GM21515 (cell line): Measurements from ENCODE around the gene POC5.
"Not testable (repeated sequence)": the region's sequence is repeated elsewhere in the genome, so short reads cannot be mapped to it uniquely, and the experiment has no call there.

Source experiments
- ATAC-seq: cut with Tn5 transposase; IDR thresholded peaks from one replicate; pipeline ENCODE4 v1.9.1; 2021; ENCODE audit not compliant: unreplicated experiment

POC5 gene

GRCh38 chr5:75707911-75708509, 9.2 kb downstream of the POC5 start:
- ATAC-seq = no peak

DNA sequence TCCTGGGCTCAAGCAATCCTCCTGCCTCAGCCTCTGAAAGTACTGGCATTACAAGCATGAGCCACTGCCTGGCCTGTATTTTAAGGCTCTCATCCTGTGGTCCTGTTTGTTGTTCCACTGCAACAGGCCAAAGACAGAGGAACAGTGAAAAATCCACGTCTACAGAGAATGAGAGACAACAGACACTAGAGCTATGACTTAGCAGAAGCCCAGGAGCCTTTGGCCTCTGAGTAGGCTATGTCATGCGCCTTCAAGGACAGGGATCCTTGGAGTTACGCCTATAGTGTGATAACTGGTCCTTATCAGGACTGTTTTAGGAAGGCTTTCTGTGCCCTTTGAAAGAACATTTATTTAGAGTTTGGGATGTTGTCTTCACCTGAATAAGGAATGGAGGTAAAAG, 10.5 kb downstream of the POC5 start:
- ATAC-seq = no peak

DNA sequence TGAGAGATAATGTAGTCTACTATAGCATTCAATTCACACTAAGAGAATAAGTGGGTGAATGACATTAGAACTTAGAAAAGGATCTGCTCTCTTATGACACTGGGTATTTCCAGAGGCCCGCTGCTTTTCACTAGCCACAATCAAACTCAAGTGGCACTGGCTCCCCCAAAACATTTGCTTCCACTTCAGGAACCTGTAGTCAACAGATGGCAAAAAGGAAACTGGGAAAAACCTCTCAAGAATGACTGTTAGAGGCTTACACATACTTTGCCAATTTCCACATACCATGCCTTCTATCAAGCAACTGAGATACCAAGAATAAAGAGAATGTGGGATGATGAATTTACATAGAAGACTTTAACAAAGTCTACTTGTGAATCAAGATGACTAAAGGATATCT, 11.2 kb downstream of the POC5 start:
- no peak for ATAC-seq

DNA sequence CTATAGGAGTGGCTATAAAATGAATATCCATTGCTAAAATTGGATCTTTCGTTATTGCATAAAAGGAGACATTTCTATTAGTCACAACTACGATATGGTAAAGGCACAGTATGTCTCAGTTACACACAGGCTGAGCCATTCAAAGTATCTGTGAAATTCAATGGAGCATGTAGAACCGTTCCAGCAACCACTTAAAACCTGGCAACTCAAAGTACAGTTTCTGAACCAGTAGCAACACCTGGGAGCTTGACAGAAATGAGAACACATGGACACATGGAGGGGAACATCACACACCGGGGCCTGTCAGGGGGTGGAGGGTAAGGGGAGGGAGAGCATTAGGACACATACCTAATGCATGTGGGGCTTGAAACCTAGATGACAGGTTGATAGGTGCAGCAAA, 15.4 kb downstream of the POC5 start:
- ATAC-seq = no peak

- ATAC-seq = not testable (repeated sequence)
Observed at GRCh38 chr5:75695472-75696351, 21.5 kb downstream of the POC5 start.

DNA sequence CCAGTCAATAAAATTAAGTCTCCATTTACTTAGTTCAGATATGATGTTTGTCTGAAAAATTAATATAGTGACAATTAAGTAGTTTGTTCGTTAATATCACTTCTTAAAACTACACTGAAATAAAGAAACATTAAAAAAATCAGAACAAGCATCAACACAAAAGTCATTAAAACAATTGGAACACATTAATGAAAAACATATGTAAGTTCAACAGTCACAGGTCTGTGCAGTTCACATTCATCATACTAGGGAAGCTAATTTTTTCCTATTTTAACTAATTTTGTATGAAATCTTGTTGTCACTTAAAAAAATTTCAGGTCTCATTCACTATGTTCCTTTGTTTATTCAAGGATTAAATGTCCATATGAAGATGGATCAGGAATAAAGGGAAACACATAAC, 22.5 kb downstream of the POC5 start:
- no peak for ATAC-seq

GRCh38 chr5:75690669-75691068, 26.6 kb downstream of the POC5 start:
- ATAC-seq = no peak

GRCh38 chr5:75686480-75686879, 30.8 kb downstream of the POC5 start:
- no peak for ATAC-seq

GRCh38 chr5:75685141-75685540, 32.1 kb downstream of the POC5 start:
- no peak for ATAC-seq

- no peak for ATAC-seq
Observed at GRCh38 chr5:75681125-75681830, 36.0 kb downstream of the POC5 start.

DNA sequence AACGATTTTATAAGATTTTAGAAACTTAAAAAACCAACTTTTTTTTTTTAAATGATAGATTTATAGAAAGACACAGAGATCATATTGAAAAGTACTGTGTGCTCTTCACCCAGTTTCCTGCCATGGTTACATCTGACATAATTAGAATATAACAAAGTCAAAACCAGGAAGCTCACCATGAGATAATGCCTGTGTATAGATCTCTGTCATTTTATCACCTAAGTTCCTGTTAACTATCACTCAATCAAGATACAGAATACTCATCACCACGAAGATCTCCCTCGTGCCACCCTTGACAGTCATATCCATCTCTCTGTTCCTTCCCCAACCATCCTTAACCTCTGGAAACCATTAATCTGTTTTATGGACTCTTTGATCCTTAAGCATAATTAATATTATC, 39.1 kb downstream of the POC5 start:
- no peak for ATAC-seq

DNA sequence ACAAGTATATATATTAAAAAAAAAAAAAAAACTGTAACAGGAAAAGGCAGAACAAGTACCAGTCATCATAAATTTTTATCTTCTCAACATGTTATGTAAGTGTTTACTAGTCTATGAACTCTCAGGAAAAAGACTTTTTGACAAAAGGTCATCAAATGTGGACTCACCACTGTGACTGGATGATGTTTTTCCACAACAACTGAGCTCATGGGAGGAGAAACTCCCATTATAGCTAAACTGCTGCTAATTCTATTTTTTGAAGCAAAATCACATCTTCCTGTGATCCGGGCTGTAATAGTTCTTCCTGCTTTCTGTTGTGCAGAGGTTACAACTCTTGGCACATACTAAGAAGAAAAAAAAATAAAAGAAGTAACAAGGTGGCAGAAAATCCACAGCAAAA, 39.6 kb downstream of the POC5 start:
- ATAC-seq = no peak

DNA sequence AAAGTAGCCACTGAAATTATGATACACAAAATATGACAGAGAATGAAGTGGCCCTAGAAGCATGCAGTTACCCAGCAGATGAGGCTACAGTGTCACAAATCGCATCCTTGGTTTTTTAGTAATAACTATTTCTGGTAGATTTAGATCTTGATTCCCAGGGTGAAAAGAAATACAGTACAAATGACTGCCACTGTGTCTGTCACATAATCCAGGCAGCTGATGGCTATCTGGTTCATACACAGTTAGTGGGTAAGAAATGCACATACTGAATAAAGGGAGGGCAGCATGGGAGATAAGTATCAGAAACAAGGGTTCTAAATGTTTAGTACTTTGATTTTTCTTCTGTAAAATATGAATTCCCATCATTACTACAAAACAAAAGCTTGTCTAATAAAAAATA, 41.5 kb downstream of the POC5 start:
- no peak for ATAC-seq

- no peak for ATAC-seq
Observed at GRCh38 chr5:75672616-75673015, 44.6 kb downstream of the POC5 start.

DNA sequence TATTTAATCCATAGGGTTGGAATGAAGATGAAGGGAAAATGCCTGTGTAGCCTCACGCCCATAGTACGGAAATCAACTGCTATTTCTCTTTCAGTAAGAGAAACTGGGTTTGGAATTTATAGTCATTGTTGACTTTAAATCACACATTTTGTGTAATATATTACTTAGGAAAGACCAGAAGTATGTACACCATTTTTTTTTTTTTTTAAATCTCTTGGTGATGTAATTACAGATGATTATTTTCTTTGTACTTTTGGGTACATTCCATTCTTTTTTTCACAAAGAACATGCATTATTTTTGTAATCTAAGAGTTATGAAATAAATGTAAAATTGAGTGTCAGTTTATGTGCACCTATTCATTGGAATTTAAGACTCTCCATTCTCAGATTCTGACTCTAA, 45.7 kb downstream of the POC5 start:
- ATAC-seq = no peak

DNA sequence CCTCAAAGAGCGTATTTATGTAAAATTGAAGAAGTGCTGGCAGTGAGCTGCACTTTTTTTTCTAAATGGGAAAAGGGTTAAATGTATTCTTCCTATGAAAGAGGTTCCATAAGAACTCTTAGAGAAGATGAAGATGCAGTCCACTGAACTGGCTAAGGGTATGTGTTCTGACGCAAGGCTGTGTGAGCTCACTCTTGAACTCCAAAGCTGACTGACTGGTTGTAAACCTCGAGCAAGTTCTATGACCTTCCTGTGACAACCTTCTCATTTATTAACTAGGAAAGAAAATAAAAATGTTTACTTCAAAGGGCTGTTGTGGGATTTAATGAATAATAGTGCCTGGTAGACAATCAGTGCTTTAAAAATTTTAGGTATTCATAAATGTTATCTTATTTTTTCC, 46.7 kb downstream of the POC5 start:
- ATAC-seq = no peak

GRCh38 chr5:75668977-75669689, 48.1 kb downstream of the POC5 start:
- ATAC-seq = peak; percentile 85

DNA sequence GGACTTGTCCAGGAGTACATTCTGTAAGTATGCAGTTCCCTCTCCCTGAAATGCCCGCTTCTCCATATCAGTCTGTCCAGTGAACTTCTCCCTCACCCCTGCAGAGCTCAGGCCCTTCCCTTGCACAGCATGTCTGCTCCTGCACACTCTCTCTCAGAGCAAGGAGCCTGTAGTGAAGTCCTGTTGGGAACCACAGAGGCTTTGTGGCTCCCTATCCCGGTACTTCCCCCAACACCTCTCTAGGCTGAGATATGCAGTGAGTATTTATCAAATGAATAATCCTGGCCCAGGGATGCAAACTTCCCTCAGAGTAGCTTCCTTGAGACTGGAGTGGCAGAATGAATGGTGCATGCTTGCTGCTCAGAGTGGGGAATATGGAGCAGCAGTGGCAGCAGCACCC, 48.8 kb downstream of the POC5 start:
- ATAC-seq = peak; percentile 7

DNA sequence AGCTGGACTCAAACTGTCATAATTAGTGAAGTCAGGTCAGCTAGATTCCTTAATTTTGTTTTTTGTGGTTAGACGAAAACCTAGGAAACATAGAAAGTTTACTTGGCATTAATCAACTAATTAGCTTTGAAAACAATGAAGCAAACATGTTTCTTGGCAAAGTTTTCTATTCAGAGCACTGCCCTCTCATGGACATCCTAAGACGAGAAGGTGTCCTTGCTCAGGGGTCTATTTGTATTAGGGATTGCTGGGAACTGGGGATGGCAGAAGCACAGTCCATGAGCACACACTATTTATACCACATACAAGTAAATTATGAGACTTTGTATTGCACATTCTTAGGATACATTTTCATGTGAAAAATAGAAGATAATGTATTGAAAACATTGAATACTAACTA, 49.7 kb downstream of the POC5 start:
- no peak for ATAC-seq

GRCh38 chr5:75666801-75667200, 50.4 kb downstream of the POC5 start:
- ATAC-seq = no peak

- ATAC-seq = no peak
Observed at GRCh38 chr5:75664979-75665378, 52.3 kb downstream of the POC5 start.
